ENCODE results near the gene ARFGEF2.

The ARFGEF2 gene

DNA sequence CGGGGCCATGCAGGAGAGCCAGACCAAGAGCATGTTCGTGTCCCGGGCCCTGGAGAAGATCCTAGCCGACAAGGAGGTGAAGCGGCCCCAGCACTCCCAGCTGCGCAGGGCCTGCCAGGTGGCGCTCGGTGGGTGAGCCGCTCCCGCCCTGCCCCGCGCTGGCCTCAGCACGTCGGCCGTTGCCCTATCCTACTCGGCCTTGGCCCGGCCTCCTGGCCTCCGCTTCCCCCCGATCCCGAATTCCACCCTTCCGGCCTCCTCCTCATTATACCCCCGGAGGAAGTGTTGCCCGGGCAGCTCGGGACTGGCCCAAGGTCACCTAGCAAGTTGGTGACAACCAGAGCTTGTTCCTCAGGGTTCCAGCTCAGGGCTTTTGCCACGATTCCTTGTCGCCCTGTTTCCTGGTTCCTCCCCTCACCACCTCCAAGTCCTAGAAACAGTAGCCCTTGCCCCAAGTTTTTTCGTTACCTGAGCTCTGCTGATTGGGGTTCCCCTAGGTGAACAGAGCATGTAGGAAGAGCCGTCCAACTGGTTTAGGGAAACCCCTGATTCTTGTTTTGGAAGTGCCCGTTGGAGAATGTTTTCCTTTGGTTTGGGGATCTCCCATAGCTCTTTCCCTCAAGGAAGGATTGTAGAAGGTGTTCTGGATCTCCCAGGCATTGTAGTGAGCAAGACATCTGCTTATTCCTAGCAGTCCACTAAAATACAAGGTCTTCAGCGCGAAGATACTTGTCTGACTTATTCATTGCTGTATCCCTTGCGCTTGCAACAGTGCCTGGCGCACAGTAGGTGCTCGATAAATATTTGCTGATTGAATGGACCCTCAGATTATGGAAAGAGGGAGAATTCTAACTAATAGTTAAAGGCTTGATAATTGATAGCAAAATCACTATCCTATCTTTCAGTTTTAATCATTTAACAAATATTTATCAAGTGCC, 641 bp downstream of the ARFGEF2 start:
- TF ChIP-seq CTCF (IDR thresholded peaks at IDR 0.05; ENCODE audit: insufficient read depth, low read length, missing control alignments): no peak
- peak overlapping the region; percentile 91 for H3K4me3 ChIP-seq (ENCODE audit: low read depth, low read length)
- ChIA-PET CTCF (interaction anchor here (0.8 to 4.0 kb wide), 6 partner anchors 12 to 285 kb away, joined by 3 to 26 read pairs (median 4); no protein-coding TSS in a partner anchor), POLR2A (interaction anchor here (0.7 kb wide), 1 partner anchor 15 kb away, joined by 3 read pairs; no protein-coding TSS in a partner anchor)
- no peak for DNase-seq (ENCODE audit: low read depth, low spot score)

DNA sequence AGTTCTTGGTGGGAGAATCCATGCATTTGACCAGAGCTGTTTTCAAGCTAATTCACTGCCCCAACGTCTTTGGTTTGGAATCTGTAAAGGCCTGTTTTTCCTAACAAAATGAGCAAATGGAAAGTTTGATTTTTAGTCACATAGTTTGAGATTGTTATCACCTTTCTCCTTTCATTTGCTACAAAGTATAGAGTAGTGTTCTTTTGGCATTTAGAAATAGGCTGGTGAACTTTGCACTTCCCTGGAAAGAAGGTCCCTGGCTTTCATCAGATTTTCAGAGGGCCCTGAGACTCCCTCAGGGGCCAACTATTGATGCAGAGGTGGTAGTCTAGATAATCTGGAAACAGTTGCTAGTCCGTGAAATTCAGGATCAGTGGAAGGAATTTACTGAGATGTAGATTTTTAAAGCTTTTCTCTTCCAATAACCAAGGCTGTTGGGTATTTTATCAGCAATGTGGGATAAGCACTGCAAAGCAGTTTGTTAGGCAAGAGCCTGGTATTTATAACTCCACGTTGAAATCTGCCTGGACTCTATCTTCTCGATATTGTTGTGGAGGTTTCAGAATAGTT, 1.7 kb downstream of the ARFGEF2 start:
- no peak for TF ChIP-seq CTCF (IDR thresholded peaks at IDR 0.05; ENCODE audit: insufficient read depth, low read length, missing control alignments)
- no peak for DNase-seq (ENCODE audit: low read depth, low spot score)
- ChIA-PET CTCF (interaction anchor here (1.0 to 4.0 kb wide), 3 partner anchors 18 to 286 kb away, joined by 3 to 26 read pairs (median 3); no protein-coding TSS in a partner anchor), POLR2A (no interaction called here)
- no peak overlapping the region for H3K4me3 ChIP-seq (ENCODE audit: low read depth, low read length)

GRCh38 chr20:48924756-48925109, 3.2 kb downstream of the ARFGEF2 start:
- CTCF ChIA-PET: interaction anchor here (1.4 kb wide), 1 partner anchor 267 kb away, joined by 4 read pairs; no protein-coding TSS in a partner anchor
- no peak for TF ChIP-seq CTCF (IDR thresholded peaks at IDR 0.05; ENCODE audit: insufficient read depth, low read length, missing control alignments)
- no peak overlapping the region for H3K4me3 ChIP-seq (ENCODE audit: low read depth, low read length)

DNA sequence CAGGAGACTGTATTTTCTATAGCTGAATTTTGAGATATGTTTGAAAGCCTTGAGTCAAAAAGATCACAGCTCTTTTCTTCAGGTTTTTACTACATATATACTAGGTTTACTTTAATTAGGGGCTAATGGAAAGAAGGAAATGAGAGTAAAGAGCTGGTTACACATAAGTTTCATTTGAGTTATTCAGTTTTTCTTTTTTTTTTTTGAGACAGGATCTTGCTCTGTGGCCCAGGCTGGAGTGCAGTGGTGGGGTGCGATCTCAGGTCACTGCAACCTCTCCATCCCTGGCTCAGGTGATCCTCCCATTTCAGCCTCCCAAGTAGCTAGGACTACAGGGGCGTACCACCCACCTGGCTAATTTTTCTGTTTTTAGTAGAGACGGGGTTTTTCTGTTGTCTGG, 4.8 kb downstream of the ARFGEF2 start:
- no peak for TF ChIP-seq CTCF (IDR thresholded peaks at IDR 0.05; ENCODE audit: insufficient read depth, low read length, missing control alignments)
- H3K4me3 ChIP-seq (ENCODE audit: low read depth, low read length): no peak overlapping the region
- ChIA-PET POLR2A (no interaction called here), CTCF (interaction anchor here (1.6 kb wide), 1 partner anchor 269 kb away, joined by 9 read pairs; no protein-coding TSS in a partner anchor)
- DNase-seq (ENCODE audit: low read depth, low spot score): no peak

More at GRCh38 chr20:48924756-48925109, 3.2 kb downstream of the ARFGEF2 start:
- POLR2A ChIA-PET: interaction anchor here (0.7 kb wide), 1 partner anchor 21 kb away, joined by 4 read pairs; no protein-coding TSS in a partner anchor
- no peak for DNase-seq (ENCODE audit: low read depth, low spot score)

GRCh38 chr20:48926821-48927220, 5.3 kb downstream of the ARFGEF2 start:
- TF ChIP-seq CTCF (IDR thresholded peaks at IDR 0.05; ENCODE audit: insufficient read depth, low read length, missing control alignments): no peak
- ChIA-PET POLR2A (no interaction called here), CTCF (interaction anchor here (1.6 kb wide), 1 partner anchor 269 kb away, joined by 9 read pairs; no protein-coding TSS in a partner anchor)
- H3K4me3 ChIP-seq (ENCODE audit: low read depth, low read length): no peak overlapping the region
- no peak for DNase-seq (ENCODE audit: low read depth, low spot score)
